HCT116 (cell line): ENCODE measurements around the gene PRKG1.

Source experiments
- CTCF ChIP-seq, 3 experiments: fragments of 200-600 bp in 1 of 3; sonication (generic) in 1 of 3; IDR thresholded peaks in 2 of 3; conservative IDR thresholded peaks in 1 of 3; 2 replicates each; pipeline ENCODE4 v1.5.1; 2012 to 2017; ENCODE audit warnings: low read depth in 2 of 3, low read length in 2 of 3, antibody characterized with exemption in 1 of 3, borderline replicate concordance in 1 of 3, control low read depth in 1 of 3, mild to moderate bottlenecking in 1 of 3, mixed read lengths in 1 of 3, mixed run types in 1 of 3, moderate library complexity in 1 of 3; ENCODE audit not compliant: insufficient read depth in 1 of 3
- ELF1 ChIP-seq: IDR thresholded peaks from 2 replicates; pipeline ENCODE4 v1.6.1; 2012; ENCODE audit warnings: low read depth, borderline replicate concordance
- SRF ChIP-seq: IDR thresholded peaks from 2 replicates; pipeline ENCODE4 v1.6.1; 2012; ENCODE audit warnings: low read depth
- ZFX ChIP-seq: fragments of 450-650 bp; IDR thresholded peaks from 2 replicates; pipeline ENCODE4 v1.6.1; 2017

GRCh38 chr10:51832652-51833383 lies 758.5 kb downstream of the PRKG1 start:
- TF ChIP-seq ZFX = no peak
- TF ChIP-seq SRF = no peak
- no peak for TF ChIP-seq ELF1
- TF ChIP-seq CTCF (IDR thresholded peaks at IDR 0.05 in 2 of 3, conservative IDR thresholded peaks at IDR 0.05 in 1 of 3; ENCODE audit: borderline replicate concordance in 1 of 3, insufficient read depth in 1 of 3, low read depth in 2 of 3, low read length in 2 of 3) = no peak
